C4-2B (cell line): ENCODE results near the gene MRPS10.

Experiments used
- CTCF ChIP-seq: fragments of 450-650 bp; conservative IDR thresholded peaks from 2 replicates; pipeline ENCODE4 v1.5.1; 2017; ENCODE audit warnings: mild to moderate bottlenecking
- ZFX ChIP-seq: fragments of 450-650 bp; IDR thresholded peaks from 2 replicates; pipeline ENCODE4 v1.6.1; 2017

GRCh38 chr6:42239333-42239732 lies 21.7 kb upstream of the MRPS10 start:
- no peak for TF ChIP-seq CTCF
- TF ChIP-seq ZFX: no peak
